Measurements from ENCODE around the gene IPPK. TPM values are rescaled to one million over a fixed set of nuclear protein-coding genes. Genes with fewer than 3 reads are reported as not detected.
A peak's percentile ranks its signal among the peaks of the same experiment; 100 is the strongest.

IPPK gene
- total RNA-seq, 4 donors from 2014 or later: 6.8 to 11.4 (median 7.5) TPM

DNA sequence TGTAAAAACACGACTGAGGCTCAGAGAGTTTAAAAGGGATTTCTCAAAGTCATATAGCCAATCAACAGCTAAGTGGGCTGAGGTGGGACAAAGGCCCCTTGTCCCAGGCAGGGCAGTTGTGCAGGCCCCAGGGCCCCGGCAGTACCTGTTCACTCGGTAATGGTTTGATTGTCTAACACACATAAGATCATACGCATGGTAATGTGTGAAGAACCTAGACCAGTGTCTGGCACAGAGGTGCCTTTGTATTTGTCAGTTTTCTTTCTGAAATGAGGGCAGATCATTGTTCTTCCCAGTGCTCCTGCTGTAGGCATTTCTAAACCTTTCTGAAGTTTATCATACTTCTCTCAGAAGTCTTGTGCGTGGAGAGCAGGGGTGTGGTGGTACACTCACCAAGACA lies 66.8 kb downstream of the IPPK start:
- in situ Hi-C loops (cut with MboI; ENCODE audit: low sequenced_read_pairs in 4 of 4) (loop anchor here in 1 of 4 donors (25.0 kb wide), 1 partner anchor 91 kb away; no protein-coding TSS in a partner anchor), intact Hi-C loops (cut with DNase I; ENCODE audit: low total_unique reads) (no loop called here)
- Histone ChIP-seq H3K9me3 (no peaks in the 10 kb centered on the region), H3K4me1 (peaks cover 7 to 10% of the 10 kb centered on the region in 2 donors), H3K36me3 (no peaks in the 10 kb centered on the region), H3K27ac (no peak overlapping the region), H3K4me3 (no peak overlapping the region), H3K27me3 (no peaks in the 10 kb centered on the region)
- ATAC-seq (no peak), DNase-seq (no peak)
- TF ChIP-seq, protein P1, sequence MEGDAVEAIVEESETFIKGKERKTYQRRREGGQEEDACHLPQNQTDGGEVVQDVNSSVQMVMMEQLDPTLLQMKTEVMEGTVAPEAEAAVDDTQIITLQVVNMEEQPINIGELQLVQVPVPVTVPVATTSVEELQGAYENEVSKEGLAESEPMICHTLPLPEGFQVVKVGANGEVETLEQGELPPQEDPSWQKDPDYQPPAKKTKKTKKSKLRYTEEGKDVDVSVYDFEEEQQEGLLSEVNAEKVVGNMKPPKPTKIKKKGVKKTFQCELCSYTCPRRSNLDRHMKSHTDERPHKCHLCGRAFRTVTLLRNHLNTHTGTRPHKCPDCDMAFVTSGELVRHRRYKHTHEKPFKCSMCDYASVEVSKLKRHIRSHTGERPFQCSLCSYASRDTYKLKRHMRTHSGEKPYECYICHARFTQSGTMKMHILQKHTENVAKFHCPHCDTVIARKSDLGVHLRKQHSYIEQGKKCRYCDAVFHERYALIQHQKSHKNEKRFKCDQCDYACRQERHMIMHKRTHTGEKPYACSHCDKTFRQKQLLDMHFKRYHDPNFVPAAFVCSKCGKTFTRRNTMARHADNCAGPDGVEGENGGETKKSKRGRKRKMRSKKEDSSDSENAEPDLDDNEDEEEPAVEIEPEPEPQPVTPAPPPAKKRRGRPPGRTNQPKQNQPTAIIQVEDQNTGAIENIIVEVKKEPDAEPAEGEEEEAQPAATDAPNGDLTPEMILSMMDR (IDR thresholded peaks at IDR 0.05 in 4 of 5, conservative IDR thresholded peaks at IDR 0.05 in 1 of 5): no peak

DNA sequence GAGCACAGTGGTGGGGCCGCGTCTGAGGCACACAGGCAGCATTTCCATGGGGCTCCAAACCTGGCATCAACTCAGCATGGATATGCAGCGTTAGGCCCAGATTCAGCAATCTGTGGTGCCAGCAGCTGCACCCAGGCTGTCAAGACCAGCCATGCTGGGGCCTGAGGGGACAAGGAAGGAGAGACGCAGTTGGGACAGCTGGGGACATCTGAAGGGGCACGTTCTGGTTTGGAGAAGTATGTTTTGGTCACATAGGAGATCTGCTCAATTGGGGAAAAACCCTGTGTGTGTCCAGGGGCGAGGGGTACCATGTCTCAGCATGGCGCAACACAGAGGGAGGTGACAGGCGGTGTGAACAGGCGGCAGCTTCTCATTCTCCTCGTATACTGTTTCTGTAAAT lies 67.5 kb downstream of the IPPK start:
- in situ Hi-C loops (cut with MboI; ENCODE audit: low sequenced_read_pairs in 4 of 4): loop anchor here in 1 of 4 donors (25.0 kb wide), 1 partner anchor 90 kb away; no protein-coding TSS in a partner anchor
- H3K27ac ChIP-seq: peak overlapping the region in 3 of 4 donors; percentile 49 to 77 (median 55)
- no peaks in the 10 kb centered on the region for H3K36me3 ChIP-seq
- peaks cover under 1 to 10% of the 10 kb centered on the region in 2 donors for H3K4me1 ChIP-seq
- no peaks in the 10 kb centered on the region for H3K27me3 ChIP-seq
- TF ChIP-seq, protein P1 (IDR thresholded peaks at IDR 0.05 in 4 of 5, conservative IDR thresholded peaks at IDR 0.05 in 1 of 5): no peak
- no peak for TF ChIP-seq POLR2A (IDR thresholded peaks at IDR 0.05)
- H3K4me3 ChIP-seq: no peak overlapping the region
- intact Hi-C loops (cut with DNase I; ENCODE audit: low total_unique reads): no loop called here
- no peak for ATAC-seq
- H3K9me3 ChIP-seq: no peaks in the 10 kb centered on the region
- DNase-seq: no peak

DNA sequence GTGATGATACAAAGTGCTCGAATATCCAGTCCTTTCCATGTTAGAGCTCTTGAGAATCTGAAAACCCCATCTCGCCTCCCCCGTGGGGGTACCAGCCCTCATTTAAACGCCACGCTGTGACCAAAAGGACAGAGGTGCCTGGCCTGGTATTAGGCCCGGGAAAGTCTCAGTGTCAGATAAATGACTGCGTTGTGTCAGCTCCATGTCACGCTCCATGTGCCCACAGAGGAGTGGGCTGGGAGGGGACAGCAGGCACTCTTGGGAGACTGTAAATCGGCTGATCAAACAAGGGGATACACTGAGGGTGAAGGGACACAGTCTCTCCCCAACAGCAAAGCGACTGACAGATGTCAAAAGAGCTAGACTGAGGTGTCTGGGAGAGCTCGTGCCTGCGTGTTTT lies 68.5 kb downstream of the IPPK start:
- in situ Hi-C loops (cut with MboI; ENCODE audit: low sequenced_read_pairs in 4 of 4) (loop anchor here in 1 of 4 donors (25.0 kb wide), 1 partner anchor 89 kb away; no protein-coding TSS in a partner anchor), intact Hi-C loops (cut with DNase I; ENCODE audit: low total_unique reads) (no loop called here)
- TF ChIP-seq, protein P1 (IDR thresholded peaks at IDR 0.05 in 4 of 5, conservative IDR thresholded peaks at IDR 0.05 in 1 of 5): no peak
- no peak for TF ChIP-seq POLR2A (IDR thresholded peaks at IDR 0.05)
- H3K4me1 ChIP-seq: peaks cover 0 to 3% of the 10 kb centered on the region in 2 donors
- no peaks in the 10 kb centered on the region for H3K36me3 ChIP-seq
- peak overlapping the region; percentile 49 to 77 (median 62) for H3K27ac ChIP-seq
- ATAC-seq: no peak
- DNase-seq: no peak
- no peaks in the 10 kb centered on the region for H3K27me3 ChIP-seq
- H3K9me3 ChIP-seq: no peaks in the 10 kb centered on the region
- no peak overlapping the region for H3K4me3 ChIP-seq

DNA sequence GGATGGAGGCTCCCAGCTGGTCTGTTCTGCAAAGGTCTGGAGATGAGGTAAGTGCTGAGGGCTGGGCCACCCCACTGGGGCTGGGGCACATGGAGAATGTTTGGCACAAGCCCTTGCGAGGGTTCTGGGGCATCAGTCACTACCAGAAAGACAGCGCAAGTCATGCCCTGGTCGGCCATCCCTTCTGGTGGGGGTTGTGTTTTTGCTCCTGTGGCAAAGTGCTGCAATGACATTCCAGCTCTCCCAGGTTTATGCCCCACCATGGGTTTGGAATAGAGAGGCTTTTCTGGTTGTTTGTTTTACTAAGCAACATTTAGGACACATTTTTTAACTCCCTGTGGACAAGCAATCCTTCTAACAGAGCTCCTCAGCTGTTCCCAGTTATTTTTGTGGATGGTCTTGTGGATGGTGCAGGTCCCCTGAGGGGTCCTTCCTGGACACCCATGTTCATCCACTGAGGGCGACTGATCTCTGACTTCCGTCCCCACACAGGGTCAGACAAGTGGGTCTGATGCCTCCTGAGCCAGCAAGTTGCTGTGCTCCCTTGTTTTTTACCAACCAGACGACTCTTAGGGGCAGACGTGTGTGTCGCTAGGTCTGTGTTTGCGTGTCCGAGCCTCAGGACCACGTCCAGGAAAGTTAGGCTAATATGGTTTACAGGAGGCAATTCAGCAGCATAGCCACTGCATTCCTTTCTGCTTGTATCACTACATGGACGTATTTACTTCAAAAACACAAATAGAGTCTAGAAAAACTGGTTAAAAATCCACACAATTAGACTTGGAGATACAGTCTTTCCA lies 69.3 kb downstream of the IPPK start:
- Histone ChIP-seq H3K9me3 (no peaks in the 10 kb centered on the region), H3K4me1 (peaks cover 0 to 3% of the 10 kb centered on the region in 2 donors), H3K27me3 (no peaks in the 10 kb centered on the region), H3K4me3 (no peak overlapping the region), H3K27ac (peak overlapping the region; percentile 49 to 77 (median 62)), H3K36me3 (no peaks in the 10 kb centered on the region)
- ATAC-seq (peak; percentile 40 to 45), DNase-seq (no peak)
- intact Hi-C loops (cut with DNase I; ENCODE audit: low total_unique reads): no loop called here
- in situ Hi-C loops (cut with MboI; ENCODE audit: low sequenced_read_pairs in 4 of 4): loop anchor here in 1 of 4 donors (25.0 kb wide), 1 partner anchor 88 kb away; no protein-coding TSS in a partner anchor
- TF ChIP-seq, protein P1 (IDR thresholded peaks at IDR 0.05 in 4 of 5, conservative IDR thresholded peaks at IDR 0.05 in 1 of 5): no peak
- TF ChIP-seq POLR2A (IDR thresholded peaks at IDR 0.05): no peak

All from gastrocnemius medialis (tissue), 4 donors.